Retinal pigment epithelial cell (primary cell): Measurements from ENCODE around the gene TBC1D1.

ENCODE experiments used
- DNase-seq: peaks from one replicate; pipeline ENCODE4 v3.0.0-alpha.2; 2010; ENCODE audit warnings: low read depth
- H3K4me3 ChIP-seq: 2 replicates; pipeline ENCODE4 v1.5.1; 2011; ENCODE audit warnings: mild to moderate bottlenecking, low read length, control low read depth, moderate library complexity
- TF ChIP-seq, protein P1 (sequence below): conservative IDR thresholded peaks from 2 replicates; pipeline ENCODE4 v1.5.1; 2011; ENCODE audit warnings: low read depth, low read length, control low read depth, inconsistent platforms

Gene TBC1D1

DNA sequence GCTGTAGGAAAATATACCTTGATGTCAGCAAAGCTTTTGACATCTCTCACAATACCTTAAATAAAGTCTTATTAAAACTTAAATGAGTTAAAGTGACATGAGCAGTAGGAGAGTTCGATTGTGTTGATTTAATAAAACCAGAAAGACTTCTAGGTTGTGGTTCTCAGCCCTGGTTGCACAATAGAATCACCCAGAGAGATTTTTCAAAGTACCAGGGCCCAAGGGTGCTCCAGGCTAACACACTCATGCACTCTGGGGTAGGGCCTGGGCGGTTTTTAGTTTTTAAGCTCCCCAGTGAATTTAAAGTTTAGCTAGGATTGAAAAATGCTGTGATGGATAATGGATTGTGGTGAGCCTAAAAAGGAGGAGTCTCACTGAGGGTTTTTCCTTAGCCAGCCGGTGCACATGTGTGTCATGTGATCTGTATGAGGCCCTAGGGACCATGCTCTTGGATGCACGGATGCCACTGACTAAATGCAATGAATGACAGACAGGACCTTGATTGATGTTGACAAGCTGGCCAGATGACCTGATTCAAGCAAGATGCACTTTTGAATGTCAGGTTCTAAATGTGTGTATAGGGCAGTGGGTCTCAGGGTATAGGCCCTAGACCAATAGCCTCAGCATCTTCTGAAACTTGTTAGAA, 254.3 kb downstream of the TBC1D1 start:
- DNase-seq = no peak
- no peak overlapping the region for H3K4me3 ChIP-seq
- TF ChIP-seq, protein P1, sequence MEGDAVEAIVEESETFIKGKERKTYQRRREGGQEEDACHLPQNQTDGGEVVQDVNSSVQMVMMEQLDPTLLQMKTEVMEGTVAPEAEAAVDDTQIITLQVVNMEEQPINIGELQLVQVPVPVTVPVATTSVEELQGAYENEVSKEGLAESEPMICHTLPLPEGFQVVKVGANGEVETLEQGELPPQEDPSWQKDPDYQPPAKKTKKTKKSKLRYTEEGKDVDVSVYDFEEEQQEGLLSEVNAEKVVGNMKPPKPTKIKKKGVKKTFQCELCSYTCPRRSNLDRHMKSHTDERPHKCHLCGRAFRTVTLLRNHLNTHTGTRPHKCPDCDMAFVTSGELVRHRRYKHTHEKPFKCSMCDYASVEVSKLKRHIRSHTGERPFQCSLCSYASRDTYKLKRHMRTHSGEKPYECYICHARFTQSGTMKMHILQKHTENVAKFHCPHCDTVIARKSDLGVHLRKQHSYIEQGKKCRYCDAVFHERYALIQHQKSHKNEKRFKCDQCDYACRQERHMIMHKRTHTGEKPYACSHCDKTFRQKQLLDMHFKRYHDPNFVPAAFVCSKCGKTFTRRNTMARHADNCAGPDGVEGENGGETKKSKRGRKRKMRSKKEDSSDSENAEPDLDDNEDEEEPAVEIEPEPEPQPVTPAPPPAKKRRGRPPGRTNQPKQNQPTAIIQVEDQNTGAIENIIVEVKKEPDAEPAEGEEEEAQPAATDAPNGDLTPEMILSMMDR = no peak

GRCh38 chr4:38145741-38146140, 254.9 kb downstream of the TBC1D1 start:
- no peak overlapping the region for H3K4me3 ChIP-seq
- DNase-seq = no peak
- TF ChIP-seq, protein P1 = no peak

DNA sequence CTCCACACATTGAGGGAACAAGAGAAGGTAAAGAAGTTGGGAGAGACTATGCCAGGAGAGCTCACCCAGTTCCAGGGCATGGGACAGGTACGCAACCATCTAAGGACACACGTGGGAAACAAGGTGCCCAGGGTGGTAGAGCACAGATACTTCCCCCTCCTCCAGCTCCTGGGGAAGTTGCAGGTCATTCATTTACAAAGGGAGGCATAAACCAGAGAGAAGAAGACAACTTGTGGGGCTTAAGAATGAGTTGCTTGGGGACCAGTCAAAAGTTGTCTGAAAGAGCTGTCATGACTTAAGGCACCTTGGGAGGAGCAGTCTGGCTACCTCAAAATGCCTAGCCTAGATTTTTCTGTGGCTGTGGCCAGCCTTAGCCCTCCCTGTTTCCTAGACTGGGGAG, 255.5 kb downstream of the TBC1D1 start:
- TF ChIP-seq, protein P1 = no peak
- no peak for DNase-seq
- no peak overlapping the region for H3K4me3 ChIP-seq

DNA sequence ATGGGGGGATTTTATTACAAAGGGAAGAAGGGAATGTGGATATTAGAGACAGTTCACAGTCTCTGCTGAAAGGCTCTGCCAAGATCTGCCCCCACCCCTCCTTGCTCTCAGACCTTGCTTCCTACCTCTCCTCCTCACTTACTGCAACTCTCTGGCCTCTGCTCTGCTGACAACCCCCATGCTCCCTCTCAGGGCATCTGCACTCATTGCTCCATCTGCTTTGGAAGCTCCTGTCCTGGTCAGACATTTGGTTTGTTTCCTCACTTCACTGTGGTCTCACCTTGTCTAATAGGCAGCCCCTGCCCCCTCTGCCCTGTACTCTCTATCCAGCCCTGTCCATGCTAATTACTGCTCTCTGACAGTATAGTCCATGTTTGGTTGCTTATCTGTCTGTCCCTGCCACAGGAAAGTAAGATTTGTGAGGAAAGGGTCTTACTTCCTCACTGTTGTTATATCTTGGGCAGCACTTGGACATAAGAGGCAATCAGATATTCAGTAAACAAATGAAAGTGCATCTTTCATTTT, 258.6 kb downstream of the TBC1D1 start:
- H3K4me3 ChIP-seq = no peak overlapping the region
- DNase-seq = no peak
- TF ChIP-seq, protein P1 = no peak

- TF ChIP-seq, protein P1 = no peak
- H3K4me3 ChIP-seq = no peak overlapping the region
- no peak for DNase-seq
These were observed 259.2 kb downstream of the TBC1D1 start for GRCh38 chr4:38149997-38150671.

GRCh38 chr4:38150766-38151165, 259.9 kb downstream of the TBC1D1 start:
- TF ChIP-seq, protein P1 = no peak
- no peak overlapping the region for H3K4me3 ChIP-seq
- DNase-seq = no peak

DNA sequence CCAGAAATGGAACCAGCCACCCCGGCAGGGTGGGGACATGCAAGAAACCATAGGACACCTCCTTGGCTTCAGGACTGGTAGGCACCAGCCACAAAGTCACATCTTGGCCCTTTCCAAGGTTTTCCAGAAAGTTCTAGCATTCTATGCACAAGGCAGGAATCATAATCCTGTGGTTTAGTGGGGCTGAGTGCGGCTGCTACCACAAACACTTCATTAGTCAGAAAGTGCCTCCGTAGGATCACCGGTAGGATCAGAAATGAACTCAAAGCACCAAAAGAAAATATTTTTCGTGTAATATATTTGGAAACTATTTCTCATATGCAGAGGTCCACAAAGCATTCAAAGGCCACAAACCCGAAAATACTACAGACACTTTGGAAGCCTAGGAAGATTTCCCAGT, 261.0 kb downstream of the TBC1D1 start:
- no peak for DNase-seq
- no peak overlapping the region for H3K4me3 ChIP-seq
- TF ChIP-seq, protein P1 = no peak
